Measurements from ENCODE around the gene GNB4.

Gene GNB4

DNA sequence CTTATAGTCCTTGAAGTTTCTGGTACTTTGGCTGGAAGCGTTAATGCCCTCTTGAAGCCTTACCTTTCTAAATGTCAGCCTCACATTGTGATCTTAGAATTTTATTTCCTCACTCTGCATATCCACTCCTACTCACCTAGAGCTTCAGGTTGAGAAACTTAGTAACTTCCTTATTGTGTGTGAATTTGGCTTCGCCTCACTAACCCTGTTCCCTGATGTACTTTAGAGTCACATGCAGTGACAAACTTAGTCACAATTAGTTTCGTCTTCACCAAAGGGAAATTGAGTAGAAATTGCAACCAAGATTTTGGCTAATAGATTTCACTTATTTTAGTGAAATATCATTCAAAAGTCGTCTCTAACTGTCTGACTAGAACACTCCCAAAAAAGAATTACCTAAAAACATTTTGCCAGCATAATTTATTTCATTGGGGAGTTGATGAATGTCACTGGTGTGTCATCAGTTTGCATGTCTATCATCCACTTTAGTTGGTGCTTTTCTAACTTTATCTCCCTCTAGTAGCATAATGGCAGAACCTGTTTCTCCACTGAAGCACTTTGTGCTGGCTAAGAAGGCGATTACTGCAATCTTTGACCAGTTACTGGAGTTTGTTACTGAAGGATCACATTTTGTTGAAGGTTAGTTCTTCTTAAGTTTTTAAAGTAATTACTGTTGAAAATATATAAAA, 102.8 kb downstream of the GNB4 start:
- DNase-seq, result no peak

DNA sequence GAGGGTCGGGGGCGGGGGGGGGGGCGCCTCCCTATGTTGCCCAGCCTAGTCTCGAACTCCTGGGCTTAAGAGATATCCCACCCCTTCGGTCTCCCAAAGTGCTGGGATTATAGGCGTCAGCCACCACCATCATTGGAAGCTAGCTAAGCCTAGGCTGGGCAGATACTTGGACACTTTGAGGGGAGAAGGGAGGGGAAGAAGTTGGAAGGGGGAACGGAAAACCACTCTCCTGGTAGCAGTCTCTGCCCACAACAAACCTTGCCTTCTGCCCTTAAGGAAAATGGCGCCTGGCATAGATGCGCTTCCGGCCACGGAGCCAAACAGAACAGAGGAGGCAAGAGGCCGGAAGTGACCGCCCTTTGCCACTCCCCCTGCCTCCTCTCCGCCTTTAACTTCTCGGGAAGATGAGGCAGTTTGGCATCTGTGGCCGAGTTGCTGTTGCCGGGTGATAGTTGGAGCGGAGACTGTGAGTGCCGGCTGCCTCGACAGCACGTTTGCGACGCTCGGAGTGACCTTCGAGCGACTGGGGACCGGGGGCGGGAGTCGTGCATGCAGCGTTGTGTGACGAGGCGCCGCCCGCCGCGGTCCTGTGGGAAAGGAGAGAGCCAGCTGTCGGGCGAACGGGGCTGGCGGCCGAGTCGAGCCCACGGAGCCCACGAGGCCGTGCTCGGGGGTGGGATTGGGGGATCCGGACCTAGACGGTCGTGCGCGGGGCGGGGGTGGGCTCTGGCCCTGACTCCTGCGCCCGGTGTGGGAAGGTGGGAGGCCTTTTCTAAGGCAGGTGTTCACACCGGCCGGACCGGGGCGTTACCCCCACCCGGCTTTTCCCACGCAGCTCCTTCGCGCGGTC, 103.7 kb downstream of the GNB4 start, which contains the start of gene MFN1:
Gene MFN1 (plus strand): TSS at position 365 of the 850 bp plus-strand sequence. CDS start 1,143 bp downstream, outside the sequence.
- DNase-seq, result peak; percentile 97

All from fibroblast of skin of back (primary cell).